GM12892 (cell line): ENCODE measurements around the gene CLDN25.

ENCODE experiments used
- POLR2A ChIP-seq: IDR thresholded peaks from 2 replicates; pipeline ENCODE4 v1.6.1; 2011; ENCODE audit warnings: low read depth, low read length, control low read depth
- POLR2AphosphoS5 ChIP-seq: IDR thresholded peaks from 2 replicates; pipeline ENCODE4 v1.6.1; 2011; ENCODE audit warnings: low read depth, low read length, control low read depth
- TAF1 ChIP-seq: IDR thresholded peaks from 2 replicates; pipeline ENCODE4 v1.6.1; 2011; ENCODE audit warnings: low read depth, mild to moderate bottlenecking, control low read depth, low read length, borderline replicate concordance

- TF ChIP-seq POLR2AphosphoS5 (no peak), POLR2A (no peak), TAF1 (no peak)
These were observed 17.2 kb downstream of the CLDN25 start for GRCh38 chr11:113796663-113797259.
